Stimulated activated naive B cell treated with anti-CD40 and anti-IgM and Interleukin-4, amounts not matched to agents 10 μg/mL and 1 μg/mL and 100 μg/mL, for 72 hours (primary cell): ENCODE results near the gene SPTBN5.
"Not testable (repeated sequence)": the region's sequence is repeated elsewhere in the genome, so short reads cannot be mapped to it uniquely, and the experiment has no call there.

ENCODE experiments used
- ATAC-seq, 2 donors: fragments of 150-1000 bp; cut with Tn5 transposase; replicated peaks; 2 replicates each; pipeline ENCODE4 v1.10.0; 2021; ENCODE audit warnings: moderate library complexity in 1 of 2
- DNase-seq: peaks from one replicate; pipeline ENCODE4 v3.0.0; 2021
- H3K27ac Mint-ChIP-seq: one replicate; pipeline ENCODE4 v1.8.0; 2022; ENCODE audit warnings: mild to moderate bottlenecking, mixed read lengths
- H3K27me3 Mint-ChIP-seq, 2 donors: one replicate each; pipeline ENCODE4 v1.8.0; 2022; ENCODE audit warnings: mixed read lengths in 2 of 2
- H3K36me3 Mint-ChIP-seq, 2 donors: one replicate each; pipeline ENCODE4 v1.8.0; 2022; ENCODE audit warnings: mixed read lengths in 2 of 2, mild to moderate bottlenecking in 1 of 2
- H3K4me1 Mint-ChIP-seq, 2 donors: one replicate each; pipeline ENCODE4 v1.8.0; 2022; ENCODE audit warnings: mixed read lengths in 2 of 2, mild to moderate bottlenecking in 1 of 2
- H3K4me3 Mint-ChIP-seq, 2 donors: one replicate each; pipeline ENCODE4 v1.8.0; 2022; ENCODE audit warnings: mild to moderate bottlenecking in 2 of 2, mixed read lengths in 2 of 2, moderate library complexity in 1 of 2
- H3K9me3 Mint-ChIP-seq, 2 donors: one replicate each; pipeline ENCODE4 v1.8.0; 2022; ENCODE audit warnings: mixed read lengths in 2 of 2, mild to moderate bottlenecking in 1 of 2

The SPTBN5 gene

DNA sequence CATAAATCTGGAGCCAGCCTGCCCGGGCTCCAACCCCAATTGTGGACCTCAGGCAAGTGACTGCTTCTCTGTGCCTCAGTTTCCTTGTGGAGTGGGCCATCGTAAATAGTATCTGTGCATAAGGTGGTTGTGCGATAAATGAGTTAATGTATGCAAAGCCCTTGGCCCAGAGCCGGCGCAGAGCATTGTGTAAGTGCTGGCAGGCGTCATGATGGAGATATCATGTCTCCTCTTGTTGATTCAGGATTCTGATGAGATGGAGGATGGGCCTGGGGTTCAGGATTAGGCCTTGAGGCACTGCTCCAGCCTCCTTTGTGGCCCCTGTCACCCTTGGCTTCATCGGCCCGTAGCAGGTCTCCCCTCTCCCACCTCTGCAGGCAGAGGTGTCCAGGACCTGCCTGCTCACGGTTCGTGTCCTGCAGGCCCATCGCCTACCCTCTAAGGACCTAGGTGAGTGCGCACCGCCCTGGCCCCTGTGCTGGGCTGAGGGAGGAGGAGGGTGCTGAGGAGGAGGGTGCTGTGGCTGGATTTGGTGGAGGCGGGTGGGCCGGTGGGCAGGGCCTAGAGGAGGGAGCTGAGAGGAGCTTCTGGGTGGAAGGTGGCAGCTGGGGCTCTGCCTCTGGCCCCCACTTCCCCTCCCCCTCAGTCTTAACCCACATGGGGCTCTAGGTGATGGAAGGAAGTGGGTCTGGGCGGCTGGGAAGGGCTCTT is 53.9 kb downstream of the SPTBN5 start:
- H3K9me3 Mint-ChIP-seq, result no peaks in the 10 kb centered on the region
- no peak for DNase-seq
- no peaks in the 10 kb centered on the region for H3K27me3 Mint-ChIP-seq
- H3K4me3 Mint-ChIP-seq, result no peak overlapping the region
- ATAC-seq, result no peak
- peaks cover 34 to 39% of the 10 kb centered on the region in 2 donors for H3K36me3 Mint-ChIP-seq
- H3K27ac Mint-ChIP-seq, result no peak overlapping the region
- H3K4me1 Mint-ChIP-seq, result peaks cover 0 to 2% of the 10 kb centered on the region in 2 donors

GRCh38 chr15:41838400-41838897 is 55.4 kb downstream of the SPTBN5 start, which contains the start of gene PLA2G4B:
TSS of gene PLA2G4B (plus strand) at chr15:41838847. CDS start at chr15:41838914, 67 bp downstream.
- H3K4me3 Mint-ChIP-seq, result no peak within 1 kb of the TSS
- no peak for ATAC-seq
- H3K4me1 Mint-ChIP-seq, result peaks cover 0 to 9% of the 10 kb centered on the region in 2 donors
- H3K9me3 Mint-ChIP-seq, result no peaks in the 10 kb centered on the region
- no peaks in the 10 kb centered on the region for H3K27me3 Mint-ChIP-seq
- DNase-seq, result no peak
- no peak within 1 kb of the TSS for H3K27ac Mint-ChIP-seq
- H3K36me3 Mint-ChIP-seq, result peaks cover 30 to 46% of the 10 kb centered on the region in 2 donors

- no peaks in the 10 kb centered on the region for H3K27me3 Mint-ChIP-seq
- no peak overlapping the region for H3K4me3 Mint-ChIP-seq
- no peak for DNase-seq
- no peak for ATAC-seq
- peaks cover 10 to 16% of the 10 kb centered on the region in 2 donors for H3K4me1 Mint-ChIP-seq
- no peak overlapping the region for H3K27ac Mint-ChIP-seq
- H3K36me3 Mint-ChIP-seq, result peaks cover 25 to 46% of the 10 kb centered on the region in 2 donors
- no peaks in the 10 kb centered on the region for H3K9me3 Mint-ChIP-seq
Measured at GRCh38 chr15:41836713-41837454, 57.0 kb downstream of the SPTBN5 start.

DNA sequence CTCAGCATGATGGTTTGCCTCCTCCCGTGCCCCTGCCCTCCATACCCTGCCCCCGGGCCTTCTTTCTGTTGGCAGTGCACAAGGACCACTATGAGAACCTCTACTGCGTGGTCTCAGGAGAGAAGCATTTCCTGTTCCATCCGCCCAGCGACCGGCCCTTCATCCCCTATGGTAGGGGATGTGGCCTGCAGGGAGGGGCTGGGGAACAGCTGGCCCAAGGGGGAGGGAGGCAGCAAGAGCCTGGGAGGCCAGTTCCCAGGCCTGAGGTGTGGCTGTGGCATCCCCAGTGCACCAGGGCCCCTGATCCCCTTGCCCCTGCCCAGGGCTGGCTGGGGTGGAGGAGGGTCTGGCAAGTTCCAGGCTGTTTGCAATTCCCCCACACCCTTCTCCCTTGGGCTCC is 57.8 kb downstream of the SPTBN5 start:
- Mint-ChIP-seq H3K27me3 (no peaks in the 10 kb centered on the region), H3K9me3 (no peaks in the 10 kb centered on the region), H3K4me1 (peaks cover 18 to 22% of the 10 kb centered on the region in 2 donors), H3K4me3 (no peak overlapping the region), H3K27ac (no peak overlapping the region), H3K36me3 (peaks cover 25 to 47% of the 10 kb centered on the region in 2 donors)
- ATAC-seq (no peak), DNase-seq (no peak)

GRCh38 chr15:41834096-41834495 is 59.8 kb downstream of the SPTBN5 start:
- no peak overlapping the region for H3K27ac Mint-ChIP-seq
- no peaks in the 10 kb centered on the region for H3K9me3 Mint-ChIP-seq
- H3K27me3 Mint-ChIP-seq, result no peaks in the 10 kb centered on the region
- DNase-seq (no peak), ATAC-seq (no peak)
- peaks cover 23 to 39% of the 10 kb centered on the region in 2 donors for H3K36me3 Mint-ChIP-seq
- no peak overlapping the region for H3K4me3 Mint-ChIP-seq
- peaks cover 26 to 27% of the 10 kb centered on the region in 2 donors for H3K4me1 Mint-ChIP-seq

- Mint-ChIP-seq H3K9me3 (no peaks in the 10 kb centered on the region), H3K27ac (no peak overlapping the region), H3K36me3 (peaks cover 23 to 39% of the 10 kb centered on the region in 2 donors), H3K27me3 (no peaks in the 10 kb centered on the region), H3K4me3 (no peak overlapping the region), H3K4me1 (peaks cover 33 to 37% of the 10 kb centered on the region in 2 donors)
- DNase-seq (no peak), ATAC-seq (peak; percentile 8 to 12)
Measured at GRCh38 chr15:41832875-41833274, 61.0 kb downstream of the SPTBN5 start.

GRCh38 chr15:41832208-41832607 is 61.6 kb downstream of the SPTBN5 start:
- Mint-ChIP-seq H3K4me3 (no peak overlapping the region), H3K4me1 (peaks cover 35 to 44% of the 10 kb centered on the region in 2 donors), H3K27me3 (no peaks in the 10 kb centered on the region), H3K9me3 (no peaks in the 10 kb centered on the region), H3K27ac (no peak overlapping the region), H3K36me3 (peaks cover 17 to 38% of the 10 kb centered on the region in 2 donors)
- ATAC-seq, result no peak
- DNase-seq, result no peak

- H3K36me3 Mint-ChIP-seq, result peaks cover 12 to 37% of the 10 kb centered on the region in 2 donors
- H3K4me1 Mint-ChIP-seq, result peaks cover 38 to 45% of the 10 kb centered on the region in 2 donors
- H3K9me3 Mint-ChIP-seq, ATAC-seq, H3K27me3 Mint-ChIP-seq, H3K4me3 Mint-ChIP-seq, DNase-seq: not testable (repeated sequence)
- H3K27ac Mint-ChIP-seq, result peak overlapping the region; percentile 20
Measured at GRCh38 chr15:41831291-41831690, 62.6 kb downstream of the SPTBN5 start.

DNA sequence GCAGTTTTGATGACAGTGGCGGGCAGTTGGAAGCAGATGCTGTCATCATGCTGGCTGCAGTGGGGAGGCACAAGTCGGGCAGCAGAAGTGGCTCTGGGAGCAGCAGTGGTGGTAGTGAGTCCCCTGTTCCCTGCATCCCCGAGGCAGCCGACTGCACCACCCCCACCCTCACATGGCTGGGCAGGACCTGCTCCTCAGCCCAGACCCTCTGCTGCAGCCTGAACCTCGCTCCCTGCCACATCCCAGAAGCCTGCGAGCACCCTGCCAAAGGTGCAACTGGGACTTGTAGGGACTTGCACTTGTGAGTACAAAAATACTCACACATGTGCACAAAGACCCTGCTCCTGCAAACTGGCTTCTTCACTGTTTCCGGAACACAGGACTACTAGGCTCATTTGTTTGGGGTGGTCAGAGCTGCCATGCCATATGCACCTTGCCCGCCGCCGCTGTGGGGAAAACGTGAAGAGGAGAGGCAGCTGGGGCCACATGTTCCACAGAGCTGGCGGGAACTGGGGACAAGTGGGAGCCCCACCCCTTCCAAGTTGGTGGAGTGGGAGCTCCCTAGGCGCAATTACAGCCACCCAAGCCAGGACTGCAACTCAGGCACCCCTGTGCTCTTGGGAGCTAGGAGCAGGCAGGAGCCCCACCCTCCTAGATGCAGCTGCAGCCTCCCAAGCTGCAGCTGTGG is 63.8 kb downstream of the SPTBN5 start:
- Mint-ChIP-seq H3K27ac (no peak overlapping the region), H3K4me1 (peaks cover 37 to 45% of the 10 kb centered on the region in 2 donors), H3K36me3 (peaks cover 8 to 35% of the 10 kb centered on the region in 2 donors), H3K27me3 (no peaks in the 10 kb centered on the region), H3K9me3 (no peaks in the 10 kb centered on the region), H3K4me3 (no peak overlapping the region)
- ATAC-seq (no peak), DNase-seq (no peak)

DNA sequence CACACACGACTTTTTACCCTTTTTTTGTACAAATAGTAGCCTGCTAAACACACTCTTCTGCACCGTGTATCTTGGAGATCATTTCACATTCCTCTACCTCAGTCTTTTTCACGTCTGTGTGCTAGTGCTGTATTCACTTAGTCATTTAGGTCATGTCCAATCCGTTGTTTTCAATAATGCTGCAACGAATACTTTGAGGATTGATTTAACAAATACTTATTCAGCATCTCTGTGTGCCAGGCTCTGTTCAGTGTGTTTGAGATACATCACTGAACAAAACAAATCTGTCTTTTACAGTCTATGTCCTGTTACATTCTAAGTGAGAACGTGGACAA is 65.1 kb downstream of the SPTBN5 start:
- H3K36me3 Mint-ChIP-seq, result peaks cover 9 to 35% of the 10 kb centered on the region in 2 donors
- peaks cover 32 to 45% of the 10 kb centered on the region in 2 donors for H3K4me1 Mint-ChIP-seq
- H3K4me3 Mint-ChIP-seq, result peak overlapping the region; percentile 85 to 94
- H3K27me3 Mint-ChIP-seq, result no peaks in the 10 kb centered on the region
- no peaks in the 10 kb centered on the region for H3K9me3 Mint-ChIP-seq
- ATAC-seq (no peak), DNase-seq (no peak)
- peak overlapping the region; percentile 92 for H3K27ac Mint-ChIP-seq

GRCh38 chr15:41827880-41828806 is 65.7 kb downstream of the SPTBN5 start, which contains the start of gene JMJD7:
TSS of gene JMJD7 (plus strand) at chr15:41828092. CDS start at chr15:41828125, 33 bp downstream.
- no peaks in the 10 kb centered on the region for H3K9me3 Mint-ChIP-seq
- DNase-seq, result peak; percentile 85
- peaks cover 30 to 45% of the 10 kb centered on the region in 2 donors for H3K4me1 Mint-ChIP-seq
- no peaks in the 10 kb centered on the region for H3K27me3 Mint-ChIP-seq
- H3K27ac Mint-ChIP-seq, result peak within 1 kb of the TSS; percentile 92
- peak; percentile 90 to 93 for ATAC-seq
- H3K4me3 Mint-ChIP-seq, result peak within 1 kb of the TSS; percentile 85 to 94
- H3K36me3 Mint-ChIP-seq, result peaks cover 13 to 35% of the 10 kb centered on the region in 2 donors

- Mint-ChIP-seq H3K4me3 (peak overlapping the region; percentile 85 to 94), H3K4me1 (peaks cover 23 to 37% of the 10 kb centered on the region in 2 donors), H3K27me3 (no peaks in the 10 kb centered on the region), H3K9me3 (no peaks in the 10 kb centered on the region), H3K27ac (peak overlapping the region; percentile 92), H3K36me3 (peaks cover 20 to 35% of the 10 kb centered on the region in 2 donors)
- DNase-seq (no peak), ATAC-seq (peak; percentile 8 to 17)
Measured at GRCh38 chr15:41827290-41827879, 66.5 kb downstream of the SPTBN5 start.
